ENCODE measurements around the gene POLR1B.

POLR1B gene

DNA sequence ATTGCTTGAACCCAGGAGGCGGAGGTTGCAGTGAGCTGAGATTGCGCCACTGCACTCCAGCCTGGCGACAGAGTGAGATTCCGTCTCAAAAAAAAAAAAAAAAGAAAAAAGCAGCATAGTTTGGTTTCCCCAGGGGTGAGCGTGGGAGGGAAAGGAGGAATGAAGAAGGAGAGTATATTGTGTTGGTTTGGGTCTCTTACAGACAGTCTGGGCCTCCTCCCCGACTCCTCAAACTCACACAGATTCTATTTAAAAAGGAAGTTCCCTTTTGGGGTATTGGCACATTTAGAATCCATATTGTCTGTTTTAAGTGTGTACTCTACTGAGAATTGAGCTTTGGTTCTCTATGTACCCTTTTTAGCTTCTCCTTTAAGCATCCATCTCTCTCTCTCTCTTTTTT lies 76.1 kb downstream of the POLR1B start:
- TF ChIP-seq, protein P1, sequence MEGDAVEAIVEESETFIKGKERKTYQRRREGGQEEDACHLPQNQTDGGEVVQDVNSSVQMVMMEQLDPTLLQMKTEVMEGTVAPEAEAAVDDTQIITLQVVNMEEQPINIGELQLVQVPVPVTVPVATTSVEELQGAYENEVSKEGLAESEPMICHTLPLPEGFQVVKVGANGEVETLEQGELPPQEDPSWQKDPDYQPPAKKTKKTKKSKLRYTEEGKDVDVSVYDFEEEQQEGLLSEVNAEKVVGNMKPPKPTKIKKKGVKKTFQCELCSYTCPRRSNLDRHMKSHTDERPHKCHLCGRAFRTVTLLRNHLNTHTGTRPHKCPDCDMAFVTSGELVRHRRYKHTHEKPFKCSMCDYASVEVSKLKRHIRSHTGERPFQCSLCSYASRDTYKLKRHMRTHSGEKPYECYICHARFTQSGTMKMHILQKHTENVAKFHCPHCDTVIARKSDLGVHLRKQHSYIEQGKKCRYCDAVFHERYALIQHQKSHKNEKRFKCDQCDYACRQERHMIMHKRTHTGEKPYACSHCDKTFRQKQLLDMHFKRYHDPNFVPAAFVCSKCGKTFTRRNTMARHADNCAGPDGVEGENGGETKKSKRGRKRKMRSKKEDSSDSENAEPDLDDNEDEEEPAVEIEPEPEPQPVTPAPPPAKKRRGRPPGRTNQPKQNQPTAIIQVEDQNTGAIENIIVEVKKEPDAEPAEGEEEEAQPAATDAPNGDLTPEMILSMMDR (IDR thresholded peaks at IDR 0.05; ENCODE audit: low read depth, low read length): no peak

DNA sequence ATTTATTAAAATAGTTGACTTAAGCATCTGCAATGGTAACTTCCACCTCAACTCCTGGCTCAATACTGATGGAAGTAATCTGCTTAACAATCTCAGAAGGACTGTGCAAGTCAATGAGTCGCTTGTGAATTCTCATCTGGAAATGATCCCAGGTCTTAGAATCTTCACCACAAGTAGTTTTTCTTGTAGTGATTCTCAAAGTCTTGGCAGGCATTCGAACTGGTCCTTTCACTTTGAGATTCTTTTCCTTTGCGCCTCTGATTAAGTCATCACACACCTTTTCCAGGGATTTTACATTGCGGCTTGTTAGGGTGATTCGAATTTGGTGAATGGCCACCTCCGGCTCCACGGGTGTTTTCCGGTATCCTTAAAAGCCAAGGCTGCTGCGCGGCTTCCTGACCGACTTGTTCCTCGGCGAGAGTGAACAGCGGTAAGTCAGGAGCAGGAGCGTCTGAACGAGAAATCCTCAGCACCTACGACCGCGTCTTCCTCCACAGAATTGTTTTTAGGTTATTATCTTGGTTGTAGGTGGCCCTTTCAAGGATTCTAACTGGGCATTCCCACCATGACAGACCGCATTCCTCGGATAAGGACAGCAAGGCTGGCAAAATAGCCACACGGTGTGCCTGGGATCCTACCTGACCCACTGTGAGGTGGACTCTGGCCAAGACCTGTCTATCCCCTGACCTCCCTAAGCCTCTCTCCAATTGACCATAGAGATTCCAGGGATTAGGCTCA lies 79.7 kb downstream of the POLR1B start:
- TF ChIP-seq, protein P1 (IDR thresholded peaks at IDR 0.05; ENCODE audit: low read depth, low read length): no peak
- no peak overlapping the region for H3K4me3 ChIP-seq (ENCODE audit: low read depth, low read length)

More for the DNA sequence above, 76.1 kb downstream of the POLR1B start:
- no peak overlapping the region for H3K4me3 ChIP-seq (ENCODE audit: low read depth, low read length)

DNA sequence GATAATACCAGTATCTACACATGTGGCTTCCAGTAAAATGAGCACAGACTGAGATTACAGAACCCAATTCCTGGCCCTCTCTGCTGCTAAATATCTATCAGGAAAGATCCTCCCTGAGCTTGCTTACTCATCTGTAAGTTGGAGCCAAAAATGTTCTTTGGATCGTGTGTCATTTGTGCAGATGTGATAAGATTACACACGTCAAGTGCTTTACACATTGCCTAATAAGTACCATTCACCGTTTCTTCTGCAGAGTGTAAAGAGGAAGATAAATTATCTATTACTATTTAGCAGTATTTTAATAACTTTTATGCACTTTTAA lies 80.2 kb downstream of the POLR1B start:
- H3K4me3 ChIP-seq (ENCODE audit: low read depth, low read length): no peak overlapping the region
- TF ChIP-seq, protein P1 (IDR thresholded peaks at IDR 0.05; ENCODE audit: low read depth, low read length): no peak

DNA sequence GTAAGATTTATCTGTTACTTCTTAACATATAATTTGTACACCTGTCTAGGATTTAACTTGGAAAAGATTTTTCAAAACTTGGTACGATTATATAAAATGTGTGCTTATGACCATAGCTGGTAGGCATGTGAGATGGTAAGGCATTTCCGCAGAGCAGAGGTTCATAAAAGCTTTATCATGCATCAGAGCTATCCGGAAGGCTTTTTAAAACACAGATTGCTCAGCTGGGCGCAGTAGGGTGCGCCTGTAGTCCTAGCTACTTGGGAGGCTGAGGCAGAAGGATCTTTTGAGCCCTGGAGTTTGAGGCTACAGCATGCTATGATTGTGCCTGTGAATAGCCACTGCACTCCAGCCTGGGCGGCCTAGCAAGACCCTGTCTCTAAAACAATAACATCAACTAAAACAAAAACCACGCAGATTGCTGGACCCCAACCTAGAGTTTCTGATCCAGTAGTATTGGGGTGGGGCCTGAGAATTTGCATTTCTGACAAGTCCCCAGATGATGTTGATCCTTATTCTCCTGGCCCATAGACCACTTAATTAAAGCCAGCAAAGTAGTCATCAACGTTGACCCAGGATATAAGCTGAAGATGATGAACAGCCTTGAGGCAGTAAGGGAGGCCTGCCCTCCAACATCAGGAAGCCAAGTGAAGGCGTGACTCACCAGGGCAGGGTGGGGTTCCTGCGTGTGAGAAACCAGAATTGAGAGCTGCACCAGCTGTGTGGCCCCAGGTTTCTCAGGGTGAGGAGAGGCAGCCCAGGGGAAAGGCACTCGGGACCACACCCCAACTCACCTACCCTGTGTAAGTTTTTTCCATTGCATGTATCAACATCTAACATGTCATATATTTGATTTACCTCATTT lies 81.9 kb downstream of the POLR1B start:
- H3K4me3 ChIP-seq (ENCODE audit: low read depth, low read length): no peak overlapping the region
- TF ChIP-seq, protein P1 (IDR thresholded peaks at IDR 0.05; ENCODE audit: low read depth, low read length): no peak

DNA sequence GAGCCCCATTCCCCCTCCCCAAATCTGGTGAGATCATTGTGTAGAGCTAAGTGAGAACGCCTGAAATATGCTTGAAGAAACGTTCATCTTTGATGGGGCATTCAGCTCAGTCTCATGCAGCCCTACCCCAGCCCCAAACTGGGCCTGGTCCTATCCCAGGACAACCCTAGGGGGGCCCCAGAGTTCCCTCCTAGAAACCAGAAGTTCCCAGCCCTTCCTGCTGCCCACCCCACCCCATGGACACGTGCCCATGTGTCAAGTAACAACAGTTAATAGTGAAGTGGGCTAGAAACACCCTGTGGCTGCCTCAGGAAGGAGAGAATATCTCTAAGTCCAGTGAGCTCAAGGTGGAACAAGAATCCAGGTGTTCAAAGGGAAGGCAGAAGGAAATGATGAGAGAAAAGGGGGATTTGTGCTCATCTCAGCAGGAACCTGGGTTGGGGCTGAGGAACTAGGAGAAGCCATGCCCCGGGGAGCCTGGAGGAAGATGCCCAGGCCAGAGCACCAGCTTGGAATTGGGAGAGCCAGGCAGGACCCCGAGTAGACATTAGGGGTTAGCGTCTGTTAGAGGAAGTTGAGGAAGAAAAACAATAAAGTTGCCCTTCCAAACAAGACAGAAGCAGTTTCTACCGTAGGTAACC lies 83.3 kb downstream of the POLR1B start:
- TF ChIP-seq, protein P1 (IDR thresholded peaks at IDR 0.05; ENCODE audit: low read depth, low read length): no peak
- no peak overlapping the region for H3K4me3 ChIP-seq (ENCODE audit: low read depth, low read length)

DNA sequence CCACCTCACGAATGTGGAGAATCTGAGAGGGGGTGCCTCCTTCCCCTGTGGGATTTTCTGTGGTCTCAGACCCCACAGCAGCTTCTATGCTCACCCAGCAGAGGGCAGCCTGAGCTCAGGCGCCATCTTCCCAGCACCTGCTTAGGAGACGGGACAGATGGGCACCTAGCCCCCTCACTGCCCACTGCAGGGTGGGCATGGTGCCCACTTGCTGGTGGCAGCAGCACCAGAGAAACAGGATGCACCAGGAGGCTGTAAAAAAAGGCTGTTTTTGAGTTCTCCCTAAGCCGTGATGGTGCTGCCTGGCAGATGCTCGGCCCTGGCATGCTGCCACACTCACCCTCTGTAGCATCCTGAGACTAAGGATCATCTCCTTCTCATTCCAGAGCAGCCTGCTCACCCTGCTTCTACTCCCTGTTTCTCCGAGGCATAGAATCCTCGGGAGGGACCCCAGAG lies 84.4 kb downstream of the POLR1B start:
- TF ChIP-seq, protein P1 (IDR thresholded peaks at IDR 0.05; ENCODE audit: low read depth, low read length): peak; percentile 90
- peak overlapping the region; percentile 34 for H3K4me3 ChIP-seq (ENCODE audit: low read depth, low read length)

Measured in WI38 (cell line).